Prostate gland (tissue), 2 donors: ENCODE data around the gene EPB41L2.
"Not testable (repeated sequence)": the region's sequence is repeated elsewhere in the genome, so short reads cannot be mapped to it uniquely, and the experiment has no call there.

ENCODE experiments used
- CTCF ChIP-seq, 4 experiments: fragments of 200-600 bp in 2 of 4; fragments of 450-650 bp in 2 of 4; sonication (generic) in 2 of 4; IDR thresholded peaks; 1 replicate in 3 of 4; 2 replicates in 1 of 4; pipeline ENCODE4 v1.5.1; 2016 to 2019; ENCODE audit warnings: antibody characterized with exemption in 4 of 4, mild to moderate bottlenecking in 2 of 4, moderate library complexity in 2 of 4
- POLR2A ChIP-seq: fragments of 450-650 bp; IDR thresholded peaks from one replicate; pipeline ENCODE4 v1.6.1; 2016; ENCODE audit warnings: antibody characterized with exemption, mild to moderate bottlenecking
- POLR2AphosphoS5 ChIP-seq: sonication (generic); formaldehyde crosslinking; IDR thresholded peaks from one replicate; pipeline ENCODE4 v1.6.1; 2017; ENCODE audit warnings: antibody characterized with exemption

- not testable (repeated sequence) for TF ChIP-seq CTCF (IDR thresholded peaks at IDR 0.05); POLR2AphosphoS5; POLR2A
These were observed 147.4 kb downstream of the EPB41L2 start for GRCh38 chr6:130915606-130916005.
